Adrenal gland (tissue), 19 donors: Measurements from ENCODE around the gene DNHD1. TPM values are rescaled to one million over a fixed set of nuclear protein-coding genes. Genes with fewer than 3 reads are reported as not detected.

Experiments used
- DNase-seq, 7 donors: peaks; one replicate each; pipeline ENCODE4 v3.0.0-alpha.2; 2019 to 2020
- H3K27ac ChIP-seq, 5 donors: fragments of 200-600 bp; sonication (generic) in 4 of 5; 1 replicate in 3 of 5; 2 replicates in 2 of 5; pipeline versions ENCODE4 v1.5.1 to v1.8.0; 2016 to 2020; ENCODE audit warnings: mild to moderate bottlenecking in 1 of 5
- H3K27me3 ChIP-seq: fragments of 200-600 bp; 2 replicates; pipeline ENCODE4 v1.8.0; 2021
- H3K36me3 ChIP-seq, 2 donors: fragments of 200-600 bp; replicated peaks in 1 of 2; 1 replicate in 1 of 2; 2 replicates in 1 of 2; pipeline versions ENCODE4 v1.5.1 to v1.8.0; 2018 to 2022
- H3K4me1 ChIP-seq, 2 donors: fragments of 200-600 bp; replicated peaks in 1 of 2; 1 replicate in 1 of 2; 2 replicates in 1 of 2; pipeline versions ENCODE4 v1.5.1 to v1.8.0; 2018 to 2021
- H3K4me3 ChIP-seq, 4 donors: fragments of 200-600 bp; sonication (generic) in 3 of 4; one replicate each; pipeline ENCODE4 v1.5.1; 2016 to 2018
- H3K9me3 ChIP-seq, 3 donors: fragments of 200-600 bp; sonication (generic) in 1 of 3; replicated peaks in 1 of 3; 1 replicate in 2 of 3; 2 replicates in 1 of 3; pipeline versions ENCODE4 v1.5.1 to v1.8.0; 2016 to 2021
- POLR2A ChIP-seq, 2 donors: fragments of 450-650 bp; IDR thresholded peaks; one replicate each; pipeline ENCODE4 v1.6.1; 2017; ENCODE audit warnings: antibody characterized with exemption in 2 of 2, mild to moderate bottlenecking in 2 of 2, moderate library complexity in 1 of 2
- WGBS, 4 donors: extraction: QIAGEN DNeasy Blood & Tissue Kit in 2 of 4; methylation state at CpG; one replicate each; pipeline versions ENCODE4 v1.1.5 to v1.1.7; 2013 to 2017; 5-methylcytosine and 5-hydroxymethylcytosine counted together
- intact Hi-C, 2 donors: fragments of 100-400 bp; cut with DNase I; formaldehyde crosslinking; loops; one replicate each; pipeline versions ENCODE4 v1.14.1 to v1.15.0; 2022 to 2023
- long read RNA-seq, 10 donors: library from polyadenylated mRNA in 3 of 10; unstranded in 2 of 10; stranded (forward) in 1 of 10; transcript quantifications; one replicate each; pipeline ENCODE4 v2.0.0 and lab custom pipeline, GENCODE V29; 2021 to 2026
- polyA plus RNA-seq, 3 donors: library from polyadenylated mRNA; stranded (reverse); fragments of 200-250 nt in 2 of 3; fragments of 350-450 nt in 1 of 3; fragmentation: Illumina TruSeq in 1 of 3; extraction: RNeasy Lipid Tissue Mini Kit (QIAGEN cat#74804) in 1 of 3; gene quantifications; one replicate each; pipeline ENCODE4 v1.2.3, GENCODE V29; 2013 to 2014
- total RNA-seq, 9 donors: library from RNA; depleted of rRNA in 4 of 9; stranded (reverse); fragments of >200 nt in 4 of 9; fragments of 120-200 nt in 1 of 9; fragmentation: NEBNext Ultra II Directional in 1 of 9; extraction: Animal tissue kit (Norgen Biotek cat#: 25700) in 1 of 9; gene quantifications; one replicate each; pipeline versions ENCODE4 v1.1.0 to v1.2.4, GENCODE V29; 2013 to 2023
- TF ChIP-seq, protein P1 (sequence below), 6 experiments: fragments of 450-650 bp in 4 of 6; fragments of 200-600 bp in 2 of 6; sonication (generic) in 1 of 6; IDR thresholded peaks; 1 replicate in 5 of 6; 2 replicates in 1 of 6; pipeline versions ENCODE4 v1.5.1 to v1.8.0; 2016 to 2021; ENCODE audit warnings: antibody characterized with exemption in 6 of 6, mild to moderate bottlenecking in 2 of 6, moderate library complexity in 1 of 6
- donor health status: healthy with polysubstance abuse.
- donor health status: Bipolar disorder and iron deficiency.
- donor health status: DM: yes; HTN: yes; CAD: no.
- donor health status: DM: no; HTN: no; CAD: no.
- donor health status: DM: no; HTN: no; CAD: no.
- donor health status: DM: yes; HTN: yes; CAD: no.

DNHD1 gene, protein sequence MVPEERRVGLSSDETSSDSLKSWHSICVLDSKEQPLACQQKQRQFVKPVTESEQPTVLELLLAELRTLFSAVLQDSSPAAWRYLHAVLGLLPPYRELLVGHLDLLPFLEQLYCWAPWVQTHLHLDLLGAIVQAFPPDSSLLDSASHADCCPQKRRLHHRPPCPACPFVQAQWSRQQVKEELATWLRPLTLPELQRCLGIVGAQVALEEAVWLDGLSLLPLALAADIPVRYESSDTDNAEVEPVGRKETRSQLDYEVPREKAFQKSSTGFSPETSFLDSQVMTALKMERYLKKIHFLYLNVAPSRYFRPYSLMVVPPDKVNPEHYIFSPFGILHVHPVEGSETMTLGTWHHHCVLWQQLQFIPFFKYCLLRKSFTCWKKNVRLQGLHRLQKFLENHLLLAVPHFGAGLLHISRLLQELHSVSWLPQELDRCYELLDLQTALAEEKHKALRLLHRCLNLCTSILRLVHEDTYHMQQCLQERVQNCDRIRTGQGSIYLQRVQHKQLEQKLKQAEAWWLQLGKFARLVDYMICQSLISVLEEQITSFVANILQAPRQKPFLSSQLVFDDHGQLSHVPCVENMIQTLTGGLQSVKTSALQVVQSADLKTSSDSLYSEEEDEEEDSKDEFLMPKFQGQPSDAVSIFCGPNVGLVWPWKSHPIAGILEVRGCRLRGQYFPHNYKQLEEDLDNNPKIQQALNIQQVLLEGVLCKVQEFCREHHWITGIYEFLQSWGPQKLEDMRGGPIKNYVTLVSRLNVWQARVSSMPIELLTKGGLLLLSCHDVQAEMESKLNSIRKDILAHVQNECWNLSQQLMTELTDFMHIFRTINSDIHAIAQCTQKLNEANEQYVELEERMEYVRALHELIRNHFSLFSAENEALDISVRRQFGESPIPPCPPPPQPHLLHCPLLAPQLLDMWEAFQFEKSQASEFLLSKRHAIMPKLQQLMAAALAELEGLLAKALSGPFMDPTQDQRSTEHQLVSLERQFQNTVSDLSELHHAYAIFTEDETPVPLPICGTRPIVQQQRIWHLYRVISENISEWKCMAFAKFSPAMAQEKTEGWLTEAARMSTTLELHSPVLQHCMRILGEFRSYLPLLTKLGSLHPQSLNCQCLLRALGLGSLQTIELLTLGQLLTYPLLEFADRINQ (N-terminal part only)
- total RNA-seq, result 10 to 100 TPM in 4 of 9 donors, 1 to 10 TPM in 5; 5.7 to 14.0 (median 8.9) TPM
- polyA plus RNA-seq, result 10 to 100 TPM in 2 of 3 donors, 1 to 10 TPM in 1; 3.9 to 27.1 (median 16.8) TPM
- long read RNA-seq, donor 1, partial matches to known transcripts, result 132 of 140 reads
- long read RNA-seq, donor 1, other reads (novel, unspliced or antisense), result 8 of 140 reads
- long read RNA-seq, donor 2, partial matches to known transcripts, result 12 of 12 reads
- long read RNA-seq, donor 2, other reads (novel, unspliced or antisense), result 0 of 12 reads
- long read RNA-seq, donor 3, result 0 reads
- long read RNA-seq, donor 4, partial matches to known transcripts, result 0 of 3 reads
- long read RNA-seq, donor 4, other reads (novel, unspliced or antisense), result 3 of 3 reads
- long read RNA-seq, donor 5, partial matches to known transcripts, result 0 of 2 reads
- long read RNA-seq, donor 5, other reads (novel, unspliced or antisense), result 2 of 2 reads
- long read RNA-seq, donor 6, partial matches to known transcripts, result 1 of 1 reads
- long read RNA-seq, donor 6, other reads (novel, unspliced or antisense), result 0 of 1 reads
- long read RNA-seq, donor 7, result 0 reads
- long read RNA-seq, donor 8, result 0 reads
- long read RNA-seq, donor 9, partial matches to known transcripts, result 0 of 5 reads
- long read RNA-seq, donor 9, other reads (novel, unspliced or antisense), result 5 of 5 reads
- long read RNA-seq, donor 10, partial matches to known transcripts, result 5 of 5 reads
- long read RNA-seq, donor 10, other reads (novel, unspliced or antisense), result 0 of 5 reads

DNA sequence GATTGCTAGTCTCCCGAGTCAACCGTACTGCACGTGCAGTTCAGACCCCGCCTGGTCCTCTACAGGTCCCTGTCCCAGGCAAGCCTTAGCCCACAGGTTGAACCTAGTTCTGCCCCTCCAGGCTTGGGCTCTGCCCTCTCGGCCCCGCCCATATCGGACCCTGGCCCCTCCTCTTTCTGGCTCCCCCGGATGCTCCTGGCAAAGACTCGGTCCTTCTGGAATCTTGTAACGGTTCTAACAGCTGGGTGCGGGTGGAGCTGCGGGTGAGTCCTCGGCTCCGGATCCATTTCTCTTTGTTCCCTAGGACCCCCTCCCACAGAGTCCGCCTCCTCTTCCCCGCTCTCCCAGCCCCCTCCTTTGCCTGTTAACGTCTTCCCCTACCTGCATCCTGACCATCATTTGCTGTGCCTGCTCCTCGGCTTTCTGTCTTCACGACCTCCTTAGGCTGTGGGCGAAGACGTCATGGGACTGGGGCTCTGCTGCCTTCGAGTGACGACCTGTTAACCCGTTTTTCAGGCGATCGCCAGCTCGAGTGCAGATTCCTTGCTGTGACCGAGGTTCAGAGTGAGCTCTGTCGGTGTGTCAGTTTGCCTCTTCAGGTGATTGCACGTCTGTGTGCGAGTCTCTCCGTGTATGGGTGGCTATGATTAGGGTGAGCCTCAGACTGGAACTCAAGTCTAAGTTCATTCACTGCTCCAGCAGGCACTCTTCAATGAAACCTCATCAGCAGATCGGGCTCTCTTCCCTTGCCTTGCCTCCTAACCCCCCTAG lies at the start of gene DNHD1:
TSS of gene DNHD1 (plus strand) at position 212 of the 771 bp plus-strand sequence. CDS start 936 bp downstream, outside the sequence.
- WGBS, 4 donors, result 56 to 67% (median 64%) methylated on average over 29 to 33 of the region's 33 CpGs
- no peak for DNase-seq
- Histone ChIP-seq H3K4me1 (no peaks in the 10 kb centered on the region), H3K9me3 (no peaks in the 10 kb centered on the region), H3K27ac (no peak within 1 kb of the TSS), H3K27me3 (no peaks in the 10 kb centered on the region), H3K36me3 (peaks cover 0 to 13% of the 10 kb centered on the region in 2 donors), H3K4me3 (no peak within 1 kb of the TSS)
- TF ChIP-seq, protein P1, sequence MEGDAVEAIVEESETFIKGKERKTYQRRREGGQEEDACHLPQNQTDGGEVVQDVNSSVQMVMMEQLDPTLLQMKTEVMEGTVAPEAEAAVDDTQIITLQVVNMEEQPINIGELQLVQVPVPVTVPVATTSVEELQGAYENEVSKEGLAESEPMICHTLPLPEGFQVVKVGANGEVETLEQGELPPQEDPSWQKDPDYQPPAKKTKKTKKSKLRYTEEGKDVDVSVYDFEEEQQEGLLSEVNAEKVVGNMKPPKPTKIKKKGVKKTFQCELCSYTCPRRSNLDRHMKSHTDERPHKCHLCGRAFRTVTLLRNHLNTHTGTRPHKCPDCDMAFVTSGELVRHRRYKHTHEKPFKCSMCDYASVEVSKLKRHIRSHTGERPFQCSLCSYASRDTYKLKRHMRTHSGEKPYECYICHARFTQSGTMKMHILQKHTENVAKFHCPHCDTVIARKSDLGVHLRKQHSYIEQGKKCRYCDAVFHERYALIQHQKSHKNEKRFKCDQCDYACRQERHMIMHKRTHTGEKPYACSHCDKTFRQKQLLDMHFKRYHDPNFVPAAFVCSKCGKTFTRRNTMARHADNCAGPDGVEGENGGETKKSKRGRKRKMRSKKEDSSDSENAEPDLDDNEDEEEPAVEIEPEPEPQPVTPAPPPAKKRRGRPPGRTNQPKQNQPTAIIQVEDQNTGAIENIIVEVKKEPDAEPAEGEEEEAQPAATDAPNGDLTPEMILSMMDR (IDR thresholded peaks at IDR 0.05), result no peak
- TF ChIP-seq POLR2A (IDR thresholded peaks at IDR 0.05), result no peak
- intact Hi-C loops, result no loop called here

DNA sequence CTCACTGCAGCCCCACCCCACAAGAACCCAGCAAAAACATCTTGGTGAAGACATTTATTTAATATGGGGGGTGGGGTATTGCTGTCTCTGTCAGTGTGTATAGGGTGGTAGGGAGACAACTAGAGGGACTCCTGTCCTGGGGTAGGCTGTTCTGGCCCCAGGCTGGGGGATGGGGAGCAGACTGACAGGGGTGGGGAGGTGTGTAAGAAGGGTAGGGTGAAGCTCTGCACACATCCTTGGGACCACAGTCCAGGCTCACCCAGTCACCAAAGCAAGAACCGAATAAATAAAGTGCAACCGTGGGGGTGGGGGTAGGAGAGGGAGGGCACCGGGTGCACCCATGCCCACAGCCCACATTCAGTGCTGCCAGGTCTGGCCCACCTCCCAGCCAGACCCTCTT lies 48.5 kb upstream of the DNHD1 start:
- WGBS, 4 donors, result 83 to 95% (median 89%) methylated on average over 3 of the region's 3 CpGs

DNA sequence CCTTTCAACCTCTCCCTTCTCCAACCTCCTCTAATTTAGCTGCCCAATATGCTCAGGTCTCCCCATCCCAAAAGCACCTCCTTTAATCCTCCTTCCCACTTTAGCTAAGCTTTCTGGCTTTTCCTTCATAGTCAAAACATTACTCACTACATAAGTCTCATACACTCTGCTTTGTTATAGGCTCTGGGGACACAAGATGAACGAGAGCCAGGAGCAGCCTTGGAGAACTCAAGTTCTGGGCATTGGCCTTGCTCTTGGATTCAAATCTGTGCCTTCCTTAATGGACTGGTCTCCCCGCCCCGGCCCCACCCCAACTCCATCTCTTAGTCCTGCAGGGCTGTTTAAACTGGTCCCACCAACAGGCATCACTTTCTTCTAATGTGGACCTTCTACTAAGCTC lies 44.9 kb upstream of the DNHD1 start:
- intact Hi-C loops, result no loop called here
- TF ChIP-seq POLR2A (IDR thresholded peaks at IDR 0.05), result no peak
- TF ChIP-seq, protein P1 (IDR thresholded peaks at IDR 0.05), result no peak
- no peak overlapping the region for H3K4me3 ChIP-seq
- H3K27me3 ChIP-seq, result no peaks in the 10 kb centered on the region
- no peaks in the 10 kb centered on the region for H3K4me1 ChIP-seq
- WGBS, 4 donors, result 82 to 91% (median 86%) methylated on average over 2 to 3 of the region's 3 CpGs
- H3K36me3 ChIP-seq, result peaks cover 0 to 84% of the 10 kb centered on the region in 2 donors
- DNase-seq, result no peak
- no peaks in the 10 kb centered on the region for H3K9me3 ChIP-seq
- H3K27ac ChIP-seq, result no peak overlapping the region

More for the DNA sequence above, 48.5 kb upstream of the DNHD1 start:
- peaks cover 0 to 49% of the 10 kb centered on the region in 2 donors for H3K36me3 ChIP-seq
- H3K27ac ChIP-seq, result no peak overlapping the region
- H3K27me3 ChIP-seq, result no peaks in the 10 kb centered on the region
- DNase-seq, result no peak
- TF ChIP-seq, protein P1 (IDR thresholded peaks at IDR 0.05), result no peak
- TF ChIP-seq POLR2A (IDR thresholded peaks at IDR 0.05), result no peak
- intact Hi-C loops, result loop anchor here in 1 of 2 donors (5.0 kb wide), 1 partner anchor 66 kb away; no protein-coding TSS in a partner anchor
- H3K4me1 ChIP-seq, result no peaks in the 10 kb centered on the region
- H3K4me3 ChIP-seq, result no peak overlapping the region
- H3K9me3 ChIP-seq, result no peaks in the 10 kb centered on the region
